Astrocyte of the spinal cord (primary cell): Measurements from ENCODE around the gene GNAO1.

ENCODE experiments used
- DNase-seq: peaks from one replicate; pipeline ENCODE4 v3.0.0; 2011; ENCODE audit warnings: low read depth, low spot score
- H3K4me3 ChIP-seq: 2 replicates; pipeline ENCODE4 v1.5.1; 2011; ENCODE audit warnings: low read depth, mild to moderate bottlenecking, low read length, moderate library complexity
- in situ Hi-C: cut with HindIII; loops from 2 replicates; pipeline ENCODE4 v1.10.0; 2017; ENCODE audit warnings: low sequenced_read_pairs
- TF ChIP-seq, protein P1 (sequence below): IDR thresholded peaks from 2 replicates; pipeline ENCODE4 v1.5.1; 2012; ENCODE audit warnings: low read depth, mild to moderate bottlenecking, low read length, inconsistent platforms

Gene GNAO1

GRCh38 chr16:56302506-56302905 is 111.2 kb downstream of the GNAO1 start:
- TF ChIP-seq, protein P1, sequence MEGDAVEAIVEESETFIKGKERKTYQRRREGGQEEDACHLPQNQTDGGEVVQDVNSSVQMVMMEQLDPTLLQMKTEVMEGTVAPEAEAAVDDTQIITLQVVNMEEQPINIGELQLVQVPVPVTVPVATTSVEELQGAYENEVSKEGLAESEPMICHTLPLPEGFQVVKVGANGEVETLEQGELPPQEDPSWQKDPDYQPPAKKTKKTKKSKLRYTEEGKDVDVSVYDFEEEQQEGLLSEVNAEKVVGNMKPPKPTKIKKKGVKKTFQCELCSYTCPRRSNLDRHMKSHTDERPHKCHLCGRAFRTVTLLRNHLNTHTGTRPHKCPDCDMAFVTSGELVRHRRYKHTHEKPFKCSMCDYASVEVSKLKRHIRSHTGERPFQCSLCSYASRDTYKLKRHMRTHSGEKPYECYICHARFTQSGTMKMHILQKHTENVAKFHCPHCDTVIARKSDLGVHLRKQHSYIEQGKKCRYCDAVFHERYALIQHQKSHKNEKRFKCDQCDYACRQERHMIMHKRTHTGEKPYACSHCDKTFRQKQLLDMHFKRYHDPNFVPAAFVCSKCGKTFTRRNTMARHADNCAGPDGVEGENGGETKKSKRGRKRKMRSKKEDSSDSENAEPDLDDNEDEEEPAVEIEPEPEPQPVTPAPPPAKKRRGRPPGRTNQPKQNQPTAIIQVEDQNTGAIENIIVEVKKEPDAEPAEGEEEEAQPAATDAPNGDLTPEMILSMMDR: no peak
- in situ Hi-C loops: no loop called here
- H3K4me3 ChIP-seq: no peak overlapping the region
- no peak for DNase-seq

DNA sequence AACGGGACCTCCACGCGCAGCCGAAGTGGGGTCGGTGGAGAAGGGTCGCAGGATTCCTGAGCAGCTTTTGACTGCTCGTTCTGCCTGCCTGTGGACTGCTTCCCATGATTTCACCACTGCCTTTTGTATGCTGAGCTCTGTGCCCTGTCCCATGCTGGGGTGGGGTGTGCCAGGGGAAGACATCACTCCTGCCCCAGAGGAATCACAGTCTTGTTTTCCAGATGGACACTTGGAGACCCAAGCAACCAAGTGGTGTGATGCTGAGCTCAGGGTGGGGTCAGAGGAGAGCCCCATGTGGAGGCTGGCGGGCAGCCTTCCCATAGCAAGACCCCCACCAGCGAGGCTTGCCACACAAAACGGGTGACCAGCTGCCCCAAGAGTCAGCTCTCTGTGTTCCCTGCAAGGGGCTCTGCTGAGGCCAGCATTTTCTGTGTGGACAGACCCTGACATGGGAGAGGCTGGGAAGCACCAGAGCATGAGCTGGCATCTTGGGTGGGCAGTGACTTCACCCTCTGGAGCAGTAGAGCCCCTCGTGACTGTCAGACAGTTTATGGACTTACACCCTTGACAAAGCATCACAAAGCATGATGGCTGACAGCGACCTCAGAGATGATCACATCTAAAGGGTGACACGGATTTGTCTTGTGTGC is 111.9 kb downstream of the GNAO1 start:
- in situ Hi-C loops: no loop called here
- TF ChIP-seq, protein P1: no peak
- no peak overlapping the region for H3K4me3 ChIP-seq
- no peak for DNase-seq

DNA sequence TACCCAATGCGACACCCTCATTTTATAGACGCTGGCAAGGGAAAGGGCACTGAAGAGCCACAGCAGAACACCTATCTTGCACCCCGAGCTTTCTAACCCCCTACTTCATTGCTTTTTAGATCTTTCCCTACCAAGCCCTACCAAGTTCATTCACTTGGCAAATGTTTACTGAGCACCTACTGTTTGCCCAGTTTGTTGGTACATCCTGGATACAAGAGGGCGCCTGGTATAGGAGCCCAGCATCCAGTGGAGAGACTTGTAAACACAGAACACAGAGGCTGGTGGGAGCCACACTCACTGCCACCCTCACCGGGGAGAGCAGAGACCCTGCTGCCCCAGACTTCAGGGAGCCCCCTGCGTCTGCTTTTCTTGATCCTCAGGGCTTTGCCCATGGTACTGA is 112.6 kb downstream of the GNAO1 start:
- no peak for DNase-seq
- in situ Hi-C loops: no loop called here
- no peak overlapping the region for H3K4me3 ChIP-seq
- TF ChIP-seq, protein P1: no peak

GRCh38 chr16:56305956-56306565 is 114.8 kb downstream of the GNAO1 start:
- DNase-seq: no peak
- no peak overlapping the region for H3K4me3 ChIP-seq
- in situ Hi-C loops: no loop called here
- TF ChIP-seq, protein P1: no peak

GRCh38 chr16:56306690-56307533 is 115.6 kb downstream of the GNAO1 start:
- no peak for DNase-seq
- H3K4me3 ChIP-seq: no peak overlapping the region
- in situ Hi-C loops: no loop called here
- TF ChIP-seq, protein P1: no peak

DNA sequence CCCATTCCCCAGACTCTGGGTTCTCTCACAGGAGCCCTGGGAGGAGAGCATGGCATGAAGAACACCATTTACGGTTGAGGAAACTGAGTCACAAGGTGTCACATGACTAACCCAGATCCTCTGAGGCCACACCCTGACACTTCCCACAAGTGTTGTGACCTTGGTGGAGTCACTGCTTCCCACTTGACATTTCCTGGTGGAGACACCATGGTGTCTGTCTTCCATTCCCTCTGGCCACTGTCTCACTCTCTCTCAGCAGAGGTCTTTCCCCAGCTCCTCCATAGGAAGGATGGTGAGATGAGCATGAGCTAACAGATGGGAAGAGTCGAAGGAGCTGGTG is 116.2 kb downstream of the GNAO1 start:
- no peak for DNase-seq
- no peak overlapping the region for H3K4me3 ChIP-seq
- TF ChIP-seq, protein P1: no peak
- in situ Hi-C loops: no loop called here
